NCI-H2227 (cell line): ENCODE data around the gene DENND2D.
"Not testable (repeated sequence)": the region's sequence is repeated elsewhere in the genome, so short reads cannot be mapped to it uniquely, and the experiment has no call there.

ENCODE experiments used
- DNase-seq: peaks from one replicate; lab custom pipeline; 2025; ENCODE audit not compliant: unreplicated experiment; lab: John Stamatoyannopoulos, UW

Gene DENND2D

GRCh38 chr1:111221633-111222291, 21.3 kb upstream of the DENND2D start:
- DNase-seq, result no peak

- no peak for DNase-seq
These were observed 20.8 kb upstream of the DENND2D start for GRCh38 chr1:111221276-111221632.

- DNase-seq, result no peak
These were observed 19.9 kb upstream of the DENND2D start for GRCh38 chr1:111220302-111220890.

- DNase-seq, result no peak
These were observed 19.3 kb upstream of the DENND2D start for GRCh38 chr1:111219557-111220286.

- no peak for DNase-seq
These were observed 18.5 kb upstream of the DENND2D start for GRCh38 chr1:111218701-111219556.

- no peak for DNase-seq
These were observed 16.9 kb upstream of the DENND2D start for GRCh38 chr1:111217183-111217910.

- DNase-seq, result no peak
These were observed 16.3 kb upstream of the DENND2D start for GRCh38 chr1:111216751-111217150.

- DNase-seq, result not testable (repeated sequence)
These were observed 14.8 kb upstream of the DENND2D start for GRCh38 chr1:111215285-111215684.

GRCh38 chr1:111214884-111215283, 14.4 kb upstream of the DENND2D start:
- DNase-seq, result no peak

- DNase-seq, result no peak
These were observed 13.8 kb upstream of the DENND2D start for GRCh38 chr1:111214074-111214801.

- DNase-seq, result no peak
These were observed 13.0 kb upstream of the DENND2D start for GRCh38 chr1:111213412-111213811.

GRCh38 chr1:111212634-111213335, 12.3 kb upstream of the DENND2D start:
- no peak for DNase-seq

- no peak for DNase-seq
These were observed 11.5 kb upstream of the DENND2D start for GRCh38 chr1:111211921-111212320.

GRCh38 chr1:111209622-111210021, 9.2 kb upstream of the DENND2D start:
- DNase-seq, result no peak

GRCh38 chr1:111208921-111209320, 8.5 kb upstream of the DENND2D start:
- no peak for DNase-seq

- DNase-seq, result no peak
These were observed 5.2 kb upstream of the DENND2D start for GRCh38 chr1:111205714-111206050.

GRCh38 chr1:111204983-111205713, 4.7 kb upstream of the DENND2D start:
- DNase-seq, result no peak

- DNase-seq, result no peak
These were observed 3.9 kb upstream of the DENND2D start for GRCh38 chr1:111204201-111204982.
